ENCODE data around the gene LRCH4. TPM values are rescaled to one million over a fixed set of nuclear protein-coding genes. Genes with fewer than 3 reads are reported as not detected.
A peak's percentile ranks its signal among the peaks of the same experiment; 100 is the strongest.

The LRCH4 gene
- total and polyA plus RNA-seq, 2 of the 13 experiments (the other 11 are each of a cell fraction or from before 2014, with no cell fraction given): 7.0 to 9.3 TPM

- no peak for TF ChIP-seq NR3C1 (CRISPR knock-in tag; IDR thresholded peaks at IDR 0.05)
- TF ChIP-seq AHR (CRISPR knock-in tag; IDR thresholded peaks at IDR 0.05): no peak
- no peak; the same call in 1 of the 2 replicates for TF ChIP-seq ARID4A (CRISPR knock-in tag; IDR thresholded peaks at IDR 0.05; ENCODE audit: borderline replicate concordance)
- TF ChIP-seq HMG20A (CRISPR knock-in tag; IDR thresholded peaks at IDR 0.05; ENCODE audit: borderline replicate concordance): peak; percentile 74; the same call in 1 of the 2 replicates
- no peak for TF ChIP-seq PLSCR1 (CRISPR knock-in tag; IDR thresholded peaks at IDR 0.05; ENCODE audit: borderline replicate concordance)
- TF ChIP-seq CBX1 (IDR thresholded peaks at IDR 0.05; ENCODE audit: low read depth): no peak
- TF ChIP-seq ZNF800 (CRISPR knock-in tag; IDR thresholded peaks at IDR 0.05): no peak
- no peak for TF ChIP-seq ATM (IDR thresholded peaks at IDR 0.05; ENCODE audit: borderline replicate concordance)
- no peak for TF ChIP-seq NCOA5 (CRISPR knock-in tag; IDR thresholded peaks at IDR 0.05)
- TF ChIP-seq ZNF589 (CRISPR knock-in tag; conservative IDR thresholded peaks at IDR 0.05): no peak
- no peak for TF ChIP-seq U2AF2 (IDR thresholded peaks at IDR 0.05; ENCODE audit: low read depth, low read length)
- no peak for TF ChIP-seq HOXA7 (CRISPR knock-in tag; IDR thresholded peaks at IDR 0.05)
- TF ChIP-seq ZNF646 (CRISPR knock-in tag; IDR thresholded peaks at IDR 0.05): no peak
Measured at GRCh38 chr7:100546129-100546925, 39.6 kb downstream of the LRCH4 start (continued).

Data from HepG2 (cell line).